ENCODE results near the gene SPDYE3. TPM values are rescaled to one million over a fixed set of nuclear protein-coding genes. Genes with fewer than 3 reads are reported as not detected.
"Not testable (repeated sequence)": the region's sequence is repeated elsewhere in the genome, so short reads cannot be mapped to it uniquely, and the experiment has no call there.

Gene SPDYE3
- not detected for polyA plus RNA-seq (2013, experiment 1 of 2)
- not detected for polyA plus RNA-seq (2013, experiment 2 of 2)

GRCh38 chr7:100307402-100307801 lies at the start of gene SPDYE3:
SPDYE3 (plus strand) TSS chr7:100307702; CDS start chr7:100307886, 184 bp downstream.
- H3K9me3 ChIP-seq (ENCODE audit: control insufficient read depth, low read length); H3K4me3 ChIP-seq (ENCODE audit: extremely low read depth, insufficient read depth, low read length, poor library complexity, severe bottlenecking); H3K27ac ChIP-seq (ENCODE audit: low read depth, low read length, severe bottlenecking); H3K36me3 ChIP-seq (ENCODE audit: control insufficient read depth, insufficient read depth, low read length); H3K4me1 ChIP-seq (ENCODE audit: control insufficient read depth, insufficient read depth, low read length, poor library complexity, severe bottlenecking): not testable (repeated sequence)
- WGBS, 2 experiments (ENCODE audit: insufficient coverage in 2 of 2): 94 to 100% methylated on average over 1 to 4 of the region's 8 CpGs

- 87 to 88% methylated on average over 4 to 5 of the region's 8 CpGs for WGBS, 2 experiments (ENCODE audit: insufficient coverage in 2 of 2)
- H3K4me1 ChIP-seq (ENCODE audit: control insufficient read depth, insufficient read depth, low read length, poor library complexity, severe bottlenecking): not testable (repeated sequence)
Measured at GRCh38 chr7:100259984-100260383, 47.5 kb upstream of the SPDYE3 start.

GRCh38 chr7:100262896-100263295 lies 44.6 kb upstream of the SPDYE3 start:
- not testable (repeated sequence) for H3K4me1 ChIP-seq (ENCODE audit: control insufficient read depth, insufficient read depth, low read length, poor library complexity, severe bottlenecking); H3K4me3 ChIP-seq (ENCODE audit: extremely low read depth, insufficient read depth, low read length, poor library complexity, severe bottlenecking); H3K27ac ChIP-seq (ENCODE audit: low read depth, low read length, severe bottlenecking); H3K36me3 ChIP-seq (ENCODE audit: control insufficient read depth, insufficient read depth, low read length); H3K9me3 ChIP-seq (ENCODE audit: control insufficient read depth, low read length)
- 100% methylated on average over 1 to 2 of the region's 4 CpGs for WGBS, 2 experiments (ENCODE audit: insufficient coverage in 2 of 2)

More at GRCh38 chr7:100259984-100260383, 47.5 kb upstream of the SPDYE3 start:
- not testable (repeated sequence) for H3K36me3 ChIP-seq (ENCODE audit: control insufficient read depth, insufficient read depth, low read length); H3K4me3 ChIP-seq (ENCODE audit: extremely low read depth, insufficient read depth, low read length, poor library complexity, severe bottlenecking); H3K27ac ChIP-seq (ENCODE audit: low read depth, low read length, severe bottlenecking); H3K9me3 ChIP-seq (ENCODE audit: control insufficient read depth, low read length)

DNA sequence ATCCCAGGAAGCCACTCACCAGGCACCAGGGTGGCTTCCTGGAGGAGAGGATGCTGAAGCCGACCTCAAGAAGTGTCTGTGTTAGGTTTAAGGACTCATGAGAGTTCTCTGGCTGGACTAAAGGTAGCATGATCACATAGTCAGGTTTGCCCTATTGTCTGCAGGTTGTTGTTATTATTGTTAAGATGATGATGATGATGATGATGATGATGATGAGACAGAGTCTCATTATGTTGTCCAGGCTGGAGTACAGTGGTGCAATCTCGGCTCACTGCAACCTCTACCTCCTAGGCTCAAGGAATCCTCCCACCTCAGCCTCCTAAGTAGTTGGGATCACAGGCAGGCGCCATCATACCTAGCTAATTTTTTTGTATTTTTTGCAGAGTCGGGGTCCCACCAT lies 43.3 kb upstream of the SPDYE3 start:
- H3K27ac ChIP-seq (ENCODE audit: low read depth, low read length, severe bottlenecking); H3K36me3 ChIP-seq (ENCODE audit: control insufficient read depth, insufficient read depth, low read length): not testable (repeated sequence)
- WGBS, 2 experiments (ENCODE audit: insufficient coverage in 2 of 2): 96 to 100% methylated on average over 2 to 4 of the region's 4 CpGs

DNA sequence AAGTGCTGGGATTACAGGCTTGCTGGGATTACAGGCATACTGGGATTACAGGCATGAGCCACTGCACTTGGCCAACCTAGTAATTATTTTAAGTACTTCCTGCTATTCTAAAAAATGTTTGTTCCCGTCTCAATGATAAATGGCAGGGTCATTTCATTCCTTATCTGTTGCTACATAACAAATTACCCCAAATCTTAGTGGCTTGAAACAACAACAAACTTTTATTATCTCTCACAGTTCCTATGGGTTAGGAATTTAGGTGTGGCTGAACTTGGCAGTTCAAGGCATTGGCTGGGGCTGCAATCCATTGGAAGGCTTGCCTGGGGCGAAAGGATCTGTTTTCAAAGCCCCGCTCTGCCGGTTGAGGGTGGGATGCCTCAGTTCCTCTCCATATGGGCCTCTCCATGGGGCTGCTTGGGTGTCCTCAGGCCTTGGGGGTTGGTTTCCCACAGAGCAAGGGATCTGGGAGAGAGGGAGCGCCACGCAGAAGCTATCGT lies 42.8 kb upstream of the SPDYE3 start:
- H3K4me1 ChIP-seq (ENCODE audit: control insufficient read depth, insufficient read depth, low read length, poor library complexity, severe bottlenecking): peaks cover 11% of the 10 kb centered on the region
- not testable (repeated sequence) for H3K36me3 ChIP-seq (ENCODE audit: control insufficient read depth, insufficient read depth, low read length); H3K9me3 ChIP-seq (ENCODE audit: control insufficient read depth, low read length); H3K4me3 ChIP-seq (ENCODE audit: extremely low read depth, insufficient read depth, low read length, poor library complexity, severe bottlenecking); H3K27ac ChIP-seq (ENCODE audit: low read depth, low read length, severe bottlenecking)
- 92 to 94% methylated on average over 6 of the region's 7 CpGs for WGBS, 2 experiments (ENCODE audit: insufficient coverage in 2 of 2)

More for the DNA sequence above, 43.3 kb upstream of the SPDYE3 start:
- H3K4me3 ChIP-seq (ENCODE audit: extremely low read depth, insufficient read depth, low read length, poor library complexity, severe bottlenecking); H3K4me1 ChIP-seq (ENCODE audit: control insufficient read depth, insufficient read depth, low read length, poor library complexity, severe bottlenecking); H3K9me3 ChIP-seq (ENCODE audit: control insufficient read depth, low read length): not testable (repeated sequence)

- 84 to 88% methylated on average over 2 to 3 of the region's 5 CpGs for WGBS, 2 experiments (ENCODE audit: insufficient coverage in 2 of 2)
- H3K36me3 ChIP-seq (ENCODE audit: control insufficient read depth, insufficient read depth, low read length); H3K9me3 ChIP-seq (ENCODE audit: control insufficient read depth, low read length); H3K27ac ChIP-seq (ENCODE audit: low read depth, low read length, severe bottlenecking); H3K4me3 ChIP-seq (ENCODE audit: extremely low read depth, insufficient read depth, low read length, poor library complexity, severe bottlenecking): not testable (repeated sequence)
- peaks cover 11% of the 10 kb centered on the region for H3K4me1 ChIP-seq (ENCODE audit: control insufficient read depth, insufficient read depth, low read length, poor library complexity, severe bottlenecking)
Measured at GRCh38 chr7:100265851-100266250, 41.7 kb upstream of the SPDYE3 start.

GRCh38 chr7:100266576-100267354 lies 40.7 kb upstream of the SPDYE3 start:
- Histone ChIP-seq H3K36me3 (ENCODE audit: control insufficient read depth, insufficient read depth, low read length) (peaks cover 5% of the 10 kb centered on the region), H3K9me3 (ENCODE audit: control insufficient read depth, low read length) (no peaks in the 10 kb centered on the region), H3K4me1 (ENCODE audit: control insufficient read depth, insufficient read depth, low read length, poor library complexity, severe bottlenecking) (peaks cover 11% of the 10 kb centered on the region), H3K27ac (ENCODE audit: low read depth, low read length, severe bottlenecking) (no peak overlapping the region), H3K4me3 (ENCODE audit: extremely low read depth, insufficient read depth, low read length, poor library complexity, severe bottlenecking) (no peak overlapping the region)
- 77 to 86% methylated on average over 7 to 8 of the region's 10 CpGs for WGBS, 2 experiments (ENCODE audit: insufficient coverage in 2 of 2)

DNA sequence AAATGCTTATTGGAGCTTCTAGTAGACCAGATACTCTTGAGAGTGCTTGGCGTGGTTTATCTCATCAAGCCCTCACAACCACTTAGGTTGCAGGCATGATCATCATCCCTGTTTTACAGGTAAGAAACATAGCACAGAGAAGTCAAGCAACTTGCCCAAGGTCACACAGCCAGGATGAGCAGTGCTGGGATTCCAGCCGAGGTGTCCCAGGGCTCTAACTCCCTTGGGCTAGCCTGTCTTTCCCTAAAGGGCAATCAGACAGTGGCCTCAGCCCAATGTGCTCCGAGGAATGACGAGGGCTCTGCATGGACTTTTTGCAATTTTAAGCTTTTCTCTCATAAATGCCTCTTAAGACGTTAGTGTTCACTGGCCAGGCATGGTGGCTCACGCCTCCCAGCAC lies 39.9 kb upstream of the SPDYE3 start:
- Histone ChIP-seq H3K36me3 (ENCODE audit: control insufficient read depth, insufficient read depth, low read length) (peaks cover 5% of the 10 kb centered on the region), H3K4me3 (ENCODE audit: extremely low read depth, insufficient read depth, low read length, poor library complexity, severe bottlenecking) (no peak overlapping the region), H3K4me1 (ENCODE audit: control insufficient read depth, insufficient read depth, low read length, poor library complexity, severe bottlenecking) (peaks cover 11% of the 10 kb centered on the region), H3K27ac (ENCODE audit: low read depth, low read length, severe bottlenecking) (no peak overlapping the region), H3K9me3 (ENCODE audit: control insufficient read depth, low read length) (no peaks in the 10 kb centered on the region)
- WGBS, 2 experiments (ENCODE audit: insufficient coverage in 2 of 2): 96 to 98% methylated on average over 5 to 6 of the region's 6 CpGs

- not testable (repeated sequence) for H3K9me3 ChIP-seq (ENCODE audit: control insufficient read depth, low read length); H3K27ac ChIP-seq (ENCODE audit: low read depth, low read length, severe bottlenecking); H3K4me3 ChIP-seq (ENCODE audit: extremely low read depth, insufficient read depth, low read length, poor library complexity, severe bottlenecking); H3K36me3 ChIP-seq (ENCODE audit: control insufficient read depth, insufficient read depth, low read length)
- WGBS, 2 experiments (ENCODE audit: insufficient coverage in 2 of 2): 85 to 95% methylated on average over 6 to 8 of the region's 11 CpGs
- peaks cover 11% of the 10 kb centered on the region for H3K4me1 ChIP-seq (ENCODE audit: control insufficient read depth, insufficient read depth, low read length, poor library complexity, severe bottlenecking)
Measured at GRCh38 chr7:100268882-100269281, 38.6 kb upstream of the SPDYE3 start.

GRCh38 chr7:100269306-100270045 lies 38.0 kb upstream of the SPDYE3 start:
- WGBS, 2 experiments (ENCODE audit: insufficient coverage in 2 of 2): 72 to 84% methylated on average over 6 to 11 of the region's 14 CpGs

More at GRCh38 chr7:100269306-100270045, 38.0 kb upstream of the SPDYE3 start:
- Histone ChIP-seq H3K4me1 (ENCODE audit: control insufficient read depth, insufficient read depth, low read length, poor library complexity, severe bottlenecking) (peaks cover 11% of the 10 kb centered on the region), H3K27ac (ENCODE audit: low read depth, low read length, severe bottlenecking) (peak overlapping the region; percentile 75), H3K4me3 (ENCODE audit: extremely low read depth, insufficient read depth, low read length, poor library complexity, severe bottlenecking) (peak overlapping the region; percentile 2)
- not testable (repeated sequence) for H3K36me3 ChIP-seq (ENCODE audit: control insufficient read depth, insufficient read depth, low read length); H3K9me3 ChIP-seq (ENCODE audit: control insufficient read depth, low read length)
